Calu3 (cell line): ENCODE measurements around the gene GAK. TPM values are rescaled to one million over a fixed set of nuclear protein-coding genes. Genes with fewer than 3 reads are reported as not detected.

Experiments
- BruUV-seq: library from RNA; stranded (reverse); fragments of 400-500 nt; replicated peaks from 2 replicates; lab custom pipeline; 2021; lab: Mats Ljungman, UMichigan
- CTCF ChIA-PET: fragments of 300-600 bp; sonication (Branson Sonifier 250); formaldehyde crosslinking; loops from one replicate; lab custom pipeline; 2022; ENCODE audit warnings: antibody characterized with exemption; lab: Charles Lee
- DNase-seq: peaks from one replicate; pipeline ENCODE4 v3.0.0; 2022
- H3K27ac Mint-ChIP-seq: one replicate; pipeline ENCODE4 v1.8.0; 2022; ENCODE audit warnings: mixed read lengths; ENCODE audit not compliant: unreplicated experiment
- H3K27me3 Mint-ChIP-seq: one replicate; pipeline ENCODE4 v1.8.0; 2022; ENCODE audit warnings: mixed read lengths; ENCODE audit not compliant: unreplicated experiment
- H3K36me3 Mint-ChIP-seq: one replicate; pipeline ENCODE4 v1.8.0; 2022; ENCODE audit warnings: mild to moderate bottlenecking, moderate library complexity, mixed read lengths; ENCODE audit not compliant: insufficient read depth, unreplicated experiment
- H3K4me1 Mint-ChIP-seq: one replicate; pipeline ENCODE4 v1.8.0; 2022; ENCODE audit warnings: mild to moderate bottlenecking, low read depth, mixed read lengths; ENCODE audit not compliant: unreplicated experiment
- H3K4me3 Mint-ChIP-seq: one replicate; pipeline ENCODE4 v1.8.0; 2022; ENCODE audit warnings: mild to moderate bottlenecking, low read depth, moderate library complexity, mixed read lengths; ENCODE audit not compliant: unreplicated experiment
- H3K9me3 Mint-ChIP-seq: one replicate; pipeline ENCODE4 v1.8.0; 2022; ENCODE audit warnings: low read depth, mixed read lengths; ENCODE audit not compliant: unreplicated experiment
- intact Hi-C: fragments of 100-400 bp; cut with micrococcal nuclease; formaldehyde crosslinking; loops from one replicate; pipeline ENCODE4 v1.10.0; 2022; ENCODE audit not compliant: unreplicated experiment
- total RNA-seq: library from RNA; stranded (reverse); gene quantifications from 2 replicates; pipeline ENCODE4 v1.2.3, GENCODE V29; 2022
- TF ChIP-seq, protein P1 (sequence below): fragments of 200-600 bp; IDR thresholded peaks from one replicate; pipeline ENCODE4 v1.8.0; 2022; ENCODE audit warnings: antibody characterized with exemption; ENCODE audit not compliant: unreplicated experiment

The GAK gene
- total RNA-seq, 1 experiment from 2014 or later = 94.1 TPM

- TF ChIP-seq, protein P1, sequence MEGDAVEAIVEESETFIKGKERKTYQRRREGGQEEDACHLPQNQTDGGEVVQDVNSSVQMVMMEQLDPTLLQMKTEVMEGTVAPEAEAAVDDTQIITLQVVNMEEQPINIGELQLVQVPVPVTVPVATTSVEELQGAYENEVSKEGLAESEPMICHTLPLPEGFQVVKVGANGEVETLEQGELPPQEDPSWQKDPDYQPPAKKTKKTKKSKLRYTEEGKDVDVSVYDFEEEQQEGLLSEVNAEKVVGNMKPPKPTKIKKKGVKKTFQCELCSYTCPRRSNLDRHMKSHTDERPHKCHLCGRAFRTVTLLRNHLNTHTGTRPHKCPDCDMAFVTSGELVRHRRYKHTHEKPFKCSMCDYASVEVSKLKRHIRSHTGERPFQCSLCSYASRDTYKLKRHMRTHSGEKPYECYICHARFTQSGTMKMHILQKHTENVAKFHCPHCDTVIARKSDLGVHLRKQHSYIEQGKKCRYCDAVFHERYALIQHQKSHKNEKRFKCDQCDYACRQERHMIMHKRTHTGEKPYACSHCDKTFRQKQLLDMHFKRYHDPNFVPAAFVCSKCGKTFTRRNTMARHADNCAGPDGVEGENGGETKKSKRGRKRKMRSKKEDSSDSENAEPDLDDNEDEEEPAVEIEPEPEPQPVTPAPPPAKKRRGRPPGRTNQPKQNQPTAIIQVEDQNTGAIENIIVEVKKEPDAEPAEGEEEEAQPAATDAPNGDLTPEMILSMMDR = no peak
- Mint-ChIP-seq H3K4me1 (no peaks in the 10 kb centered on the region), H3K27me3 (no peaks in the 10 kb centered on the region), H3K4me3 (no peak overlapping the region), H3K36me3 (peaks cover 21% of the 10 kb centered on the region), H3K27ac (no peak overlapping the region), H3K9me3 (no peaks in the 10 kb centered on the region)
- no TSS peak for BruUV-seq
- intact Hi-C loops = no loop called here
- CTCF ChIA-PET = no interaction called here
- DNase-seq = no peak
These were observed 47.9 kb downstream of the GAK start for GRCh38 chr4:884259-884658.

GRCh38 chr4:883377-884095, 48.6 kb downstream of the GAK start:
- H3K27ac Mint-ChIP-seq = no peak overlapping the region
- peaks cover 21% of the 10 kb centered on the region for H3K36me3 Mint-ChIP-seq
- TF ChIP-seq, protein P1 = no peak
- intact Hi-C loops = no loop called here
- no peaks in the 10 kb centered on the region for H3K9me3 Mint-ChIP-seq
- BruUV-seq = no TSS peak
- no peak for DNase-seq
- no peaks in the 10 kb centered on the region for H3K4me1 Mint-ChIP-seq
- no peak overlapping the region for H3K4me3 Mint-ChIP-seq
- no peaks in the 10 kb centered on the region for H3K27me3 Mint-ChIP-seq
- CTCF ChIA-PET = interaction anchor here (0.6 kb wide), 1 partner anchor 131 kb away, joined by 4 read pairs; no protein-coding TSS in a partner anchor

DNA sequence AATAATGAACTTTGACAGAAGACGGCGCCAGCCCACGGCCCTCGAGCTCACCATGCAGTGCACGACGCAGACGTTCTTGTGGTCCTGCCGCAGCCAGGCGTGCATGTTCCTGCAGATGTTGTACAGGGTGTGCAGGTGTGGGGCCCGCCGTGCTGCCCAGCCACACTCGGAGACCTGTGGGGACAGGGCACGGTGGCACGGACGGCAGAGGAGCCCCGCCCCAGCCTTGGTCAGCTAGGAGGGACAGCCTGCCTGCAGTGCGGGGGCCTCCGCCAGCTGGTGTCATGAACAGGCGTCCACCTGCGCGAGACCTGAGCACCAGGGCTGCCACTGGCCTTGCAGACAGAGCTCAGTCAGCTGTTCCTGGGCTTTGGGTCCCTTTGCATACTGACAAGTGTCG, 49.5 kb downstream of the GAK start:
- no peaks in the 10 kb centered on the region for H3K9me3 Mint-ChIP-seq
- H3K27ac Mint-ChIP-seq = no peak overlapping the region
- no peak overlapping the region for H3K4me3 Mint-ChIP-seq
- DNase-seq = no peak
- TF ChIP-seq, protein P1 = no peak
- no TSS peak for BruUV-seq
- peaks cover 15% of the 10 kb centered on the region for H3K36me3 Mint-ChIP-seq
- no peaks in the 10 kb centered on the region for H3K27me3 Mint-ChIP-seq
- CTCF ChIA-PET = interaction anchor here (0.6 kb wide), 1 partner anchor 130 kb away, joined by 4 read pairs; no protein-coding TSS in a partner anchor
- H3K4me1 Mint-ChIP-seq = no peaks in the 10 kb centered on the region
- intact Hi-C loops = no loop called here

DNA sequence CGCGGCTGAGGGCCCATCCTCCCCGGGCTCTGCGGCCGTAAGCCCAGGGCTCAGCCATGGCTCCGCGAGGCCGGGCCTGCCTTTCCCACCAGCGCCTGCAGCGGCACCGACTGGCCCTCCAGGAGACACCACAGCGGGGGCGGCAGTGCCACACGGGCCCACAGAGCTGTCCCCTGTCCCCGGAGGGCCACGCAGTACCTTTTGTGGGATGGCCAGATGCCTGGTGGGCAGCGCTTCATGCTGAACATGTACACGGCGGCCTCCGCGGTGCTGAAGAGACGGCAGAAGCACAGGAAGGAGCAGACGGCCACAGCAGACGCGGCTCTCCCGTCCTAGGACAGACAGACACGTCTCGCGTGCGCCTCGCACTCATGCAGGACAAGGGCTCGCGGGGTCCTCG, 50.4 kb downstream of the GAK start:
- no TSS peak for BruUV-seq
- CTCF ChIA-PET = no interaction called here
- H3K4me1 Mint-ChIP-seq = no peaks in the 10 kb centered on the region
- H3K9me3 Mint-ChIP-seq = no peaks in the 10 kb centered on the region
- TF ChIP-seq, protein P1 = no peak
- intact Hi-C loops = no loop called here
- no peak overlapping the region for H3K4me3 Mint-ChIP-seq
- DNase-seq = no peak
- peaks cover 22% of the 10 kb centered on the region for H3K36me3 Mint-ChIP-seq
- no peaks in the 10 kb centered on the region for H3K27me3 Mint-ChIP-seq
- H3K27ac Mint-ChIP-seq = no peak overlapping the region
